Ishikawa (cell line): ENCODE results near the gene HMCN1.

ENCODE experiments used
- CEBPB ChIP-seq: IDR thresholded peaks from 2 replicates; pipeline ENCODE4 v1.6.1; 2012
- CREB1 ChIP-seq: IDR thresholded peaks from 2 replicates; pipeline ENCODE4 v1.6.1; 2012; ENCODE audit warnings: low read depth
- EGR1 ChIP-seq: IDR thresholded peaks from 2 replicates; pipeline ENCODE4 v1.6.1; 2012
- EP300 ChIP-seq: IDR thresholded peaks from 2 replicates; pipeline ENCODE4 v1.6.1; 2012; ENCODE audit warnings: borderline replicate concordance
- FOXM1 ChIP-seq: IDR thresholded peaks from 2 replicates; pipeline ENCODE4 v1.6.1; 2012; ENCODE audit warnings: low read depth, borderline replicate concordance
- NFIC ChIP-seq: IDR thresholded peaks from 2 replicates; pipeline ENCODE4 v1.6.1; 2012
- RAD21 ChIP-seq: IDR thresholded peaks from 2 replicates; pipeline ENCODE4 v1.6.1; 2012; ENCODE audit warnings: low read depth
- REST ChIP-seq: IDR thresholded peaks from 2 replicates; pipeline ENCODE4 v1.6.1; 2012; ENCODE audit warnings: low read depth, mild to moderate bottlenecking
- TAF1 ChIP-seq: IDR thresholded peaks from 2 replicates; pipeline ENCODE4 v1.6.1; 2012; ENCODE audit warnings: low read depth, mild to moderate bottlenecking
- TCF12 ChIP-seq: IDR thresholded peaks from 2 replicates; pipeline ENCODE4 v1.6.1; 2012; ENCODE audit warnings: low read depth
- TEAD4 ChIP-seq: IDR thresholded peaks from 2 replicates; pipeline ENCODE4 v1.6.1; 2012
- YY1 ChIP-seq: IDR thresholded peaks from 2 replicates; pipeline ENCODE4 v1.6.1; 2012; ENCODE audit warnings: low read depth
- ZBTB7A ChIP-seq: IDR thresholded peaks from 2 replicates; pipeline ENCODE4 v1.6.1; 2012; ENCODE audit warnings: low read depth
- TF ChIP-seq, protein P1 (sequence below): IDR thresholded peaks from 2 replicates; pipeline ENCODE4 v1.6.1; 2012
- TF ChIP-seq, protein P2 (sequence below): IDR thresholded peaks from 2 replicates; pipeline ENCODE4 v1.6.1; 2012

HMCN1 gene

DNA sequence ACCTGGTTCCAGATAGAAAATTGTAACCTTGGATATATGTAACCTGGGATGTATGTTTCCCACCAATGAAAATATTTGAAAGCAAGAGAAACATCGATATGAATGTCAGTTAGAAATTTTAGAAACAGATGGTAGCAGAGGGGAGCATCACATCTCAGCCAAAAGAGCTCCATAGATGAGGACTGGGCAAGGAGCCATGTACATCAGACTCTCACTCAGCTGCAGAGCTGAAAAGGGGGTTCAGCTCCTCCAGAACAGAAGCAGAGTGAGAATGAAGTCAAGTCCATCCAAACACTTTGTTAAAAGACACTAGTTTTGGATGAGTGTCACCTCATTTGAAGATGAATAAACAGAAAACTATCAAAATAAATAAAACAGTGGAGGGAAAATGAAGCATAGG is 202.4 kb downstream of the HMCN1 start:
- TF ChIP-seq FOXM1: no peak
- no peak for TF ChIP-seq TAF1
- TF ChIP-seq REST: no peak
- no peak for TF ChIP-seq TEAD4
- TF ChIP-seq YY1: no peak
- TF ChIP-seq CREB1: no peak
- no peak for TF ChIP-seq NFIC
- TF ChIP-seq, protein P1, sequence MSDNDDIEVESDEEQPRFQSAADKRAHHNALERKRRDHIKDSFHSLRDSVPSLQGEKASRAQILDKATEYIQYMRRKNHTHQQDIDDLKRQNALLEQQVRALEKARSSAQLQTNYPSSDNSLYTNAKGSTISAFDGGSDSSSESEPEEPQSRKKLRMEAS: no peak
- TF ChIP-seq EGR1: no peak
- TF ChIP-seq CEBPB: no peak

GRCh38 chr1:185938396-185938795 is 204.2 kb downstream of the HMCN1 start:
- no peak for TF ChIP-seq REST
- TF ChIP-seq TCF12: no peak
- no peak for TF ChIP-seq TAF1

DNA sequence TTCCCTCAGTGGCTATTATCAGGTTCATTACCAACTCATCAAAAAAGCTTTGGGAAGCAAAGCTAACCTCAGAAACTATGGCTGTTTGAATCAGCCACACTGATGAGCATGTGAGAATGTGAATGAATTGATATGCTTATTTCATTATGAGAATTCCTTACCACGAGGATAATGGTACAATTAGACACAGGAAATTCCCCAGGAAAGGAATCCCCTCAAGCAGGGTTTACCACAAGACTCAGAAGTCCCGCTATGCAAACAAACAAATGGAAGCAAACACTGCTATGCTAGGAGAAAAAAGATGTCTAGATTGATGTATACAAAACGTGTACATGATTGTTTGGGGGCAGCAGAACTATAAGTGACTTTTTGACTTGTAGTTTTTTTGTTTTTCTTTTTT is 205.0 kb downstream of the HMCN1 start:
- TF ChIP-seq EGR1: no peak
- TF ChIP-seq, protein P2, sequence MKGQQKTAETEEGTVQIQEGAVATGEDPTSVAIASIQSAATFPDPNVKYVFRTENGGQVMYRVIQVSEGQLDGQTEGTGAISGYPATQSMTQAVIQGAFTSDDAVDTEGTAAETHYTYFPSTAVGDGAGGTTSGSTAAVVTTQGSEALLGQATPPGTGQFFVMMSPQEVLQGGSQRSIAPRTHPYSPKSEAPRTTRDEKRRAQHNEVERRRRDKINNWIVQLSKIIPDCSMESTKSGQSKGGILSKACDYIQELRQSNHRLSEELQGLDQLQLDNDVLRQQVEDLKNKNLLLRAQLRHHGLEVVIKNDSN: no peak

DNA sequence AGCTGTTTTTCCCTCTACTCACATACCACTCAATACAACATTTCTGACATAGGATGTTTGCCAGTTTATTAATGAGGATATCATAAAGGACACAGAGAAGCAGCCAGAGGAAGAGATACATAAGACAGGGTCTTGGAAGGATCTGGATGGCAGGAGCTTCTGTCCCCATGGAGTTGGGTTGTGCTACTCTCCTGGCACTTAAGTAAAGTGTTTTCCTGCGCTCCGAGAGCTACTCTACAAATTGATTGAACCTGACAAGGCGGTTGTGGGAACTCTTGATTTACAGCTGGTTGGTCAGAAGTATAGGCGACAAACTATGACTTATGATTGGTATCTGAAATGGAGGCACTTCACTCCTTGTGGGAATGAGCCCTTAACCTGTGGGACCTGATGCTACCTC is 208.8 kb downstream of the HMCN1 start:
- TF ChIP-seq EGR1: no peak
- TF ChIP-seq REST: no peak
- no peak for TF ChIP-seq CEBPB

- TF ChIP-seq TEAD4 (no peak), ZBTB7A (no peak), EGR1 (no peak), YY1 (no peak), TCF12 (no peak), FOXM1 (no peak), CEBPB (no peak), RAD21 (no peak), REST (no peak), EP300 (no peak)
- TF ChIP-seq, protein P2: no peak
These were observed 222.7 kb downstream of the HMCN1 start for GRCh38 chr1:185956881-185957280.
